T-helper 1 cell (primary cell): Measurements from ENCODE around the gene PLIN5.

Experiments used
- DNase-seq, 5 donors: peaks; one replicate each; pipeline ENCODE4 v3.0.0-alpha.2; 2012 to 2020

PLIN5 gene

DNA sequence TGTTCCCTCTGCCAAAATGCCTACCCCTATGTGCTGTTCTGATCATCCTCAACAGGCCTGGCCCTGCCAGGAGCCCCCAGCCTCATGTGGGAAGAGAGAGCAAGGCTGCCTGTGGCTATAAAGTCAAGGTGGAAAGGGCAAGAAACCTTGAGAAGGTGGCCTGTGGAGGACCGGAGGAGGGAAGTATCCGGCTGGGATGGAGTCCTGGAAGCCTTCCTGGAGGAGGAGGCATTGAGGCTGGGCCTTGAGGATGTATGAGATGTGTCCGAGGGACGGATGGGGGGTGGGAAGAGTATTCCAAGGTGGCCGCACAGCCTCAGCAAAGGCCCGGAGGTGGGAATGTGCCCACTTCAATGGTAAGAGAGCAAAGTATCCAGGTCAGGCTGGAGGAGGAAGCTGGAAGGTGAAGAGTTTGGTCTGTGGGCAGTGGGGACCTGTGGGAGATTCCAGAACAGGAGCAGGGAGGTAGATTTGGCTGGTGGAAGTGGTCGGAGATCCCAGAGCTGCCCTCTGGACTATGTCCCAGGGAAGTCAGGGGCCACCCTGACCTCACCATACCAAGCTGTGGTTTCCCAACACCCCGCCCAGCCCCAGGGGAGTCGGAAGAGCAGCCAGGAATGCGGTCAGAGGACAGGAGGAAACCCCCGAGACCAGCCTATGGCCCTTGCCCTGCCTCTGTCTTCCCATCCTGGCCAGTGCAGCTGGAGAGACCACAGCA lies 13.7 kb downstream of the PLIN5 start:
- DNase-seq = no peak

DNA sequence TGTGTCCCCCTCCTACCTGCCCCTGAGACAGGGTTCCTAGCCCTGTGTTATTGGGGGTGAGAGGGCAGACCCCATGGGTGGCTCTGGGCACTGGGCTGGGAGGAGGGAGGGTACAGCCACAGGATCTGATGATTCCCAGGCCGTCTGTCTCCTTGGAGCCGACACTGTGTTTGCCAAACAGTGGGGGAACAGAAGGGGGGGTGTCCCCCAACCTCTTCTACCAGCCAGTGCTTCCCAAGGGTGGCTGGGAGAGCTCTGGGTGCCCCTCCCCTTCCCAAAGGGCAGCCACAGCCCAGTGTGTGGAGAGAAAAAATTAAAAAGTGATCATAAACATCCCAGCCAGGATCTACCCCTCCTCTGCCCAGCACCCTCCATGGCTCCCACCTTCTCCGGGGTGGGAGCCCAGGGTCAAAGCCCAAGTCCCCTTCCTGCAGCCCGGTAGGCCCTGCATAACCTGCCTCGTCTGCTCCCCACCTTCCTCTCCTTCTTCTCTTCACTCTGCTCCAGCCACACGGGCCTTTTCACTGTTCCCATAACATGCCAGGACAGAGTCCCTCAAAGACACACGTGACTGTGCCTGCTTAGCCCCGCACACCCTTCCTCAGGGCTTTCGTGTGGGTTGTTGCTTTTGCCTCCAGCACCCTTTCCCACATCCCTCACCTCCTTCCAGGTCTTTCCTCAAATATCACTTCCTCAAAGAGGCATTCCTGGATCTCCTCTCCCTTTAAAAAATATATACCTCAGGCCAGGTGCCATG lies 15.3 kb downstream of the PLIN5 start:
- no peak for DNase-seq

DNA sequence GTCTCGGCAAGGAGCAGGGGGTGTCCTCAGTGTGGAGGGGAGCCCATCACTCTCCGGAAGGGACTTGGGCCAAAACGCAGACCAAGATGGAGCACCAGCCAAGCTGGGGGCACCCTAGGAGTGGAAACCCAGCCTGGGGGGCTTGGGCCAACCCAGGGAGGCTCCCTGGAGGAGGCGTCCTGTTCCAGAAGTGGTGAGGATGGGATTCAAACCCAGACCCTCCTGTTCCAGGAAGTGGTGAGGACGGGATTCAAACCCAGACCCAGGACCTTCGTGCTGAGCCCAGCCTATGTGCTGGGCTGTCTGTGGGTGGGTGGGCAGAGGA lies 15.9 kb downstream of the PLIN5 start:
- no peak for DNase-seq

DNA sequence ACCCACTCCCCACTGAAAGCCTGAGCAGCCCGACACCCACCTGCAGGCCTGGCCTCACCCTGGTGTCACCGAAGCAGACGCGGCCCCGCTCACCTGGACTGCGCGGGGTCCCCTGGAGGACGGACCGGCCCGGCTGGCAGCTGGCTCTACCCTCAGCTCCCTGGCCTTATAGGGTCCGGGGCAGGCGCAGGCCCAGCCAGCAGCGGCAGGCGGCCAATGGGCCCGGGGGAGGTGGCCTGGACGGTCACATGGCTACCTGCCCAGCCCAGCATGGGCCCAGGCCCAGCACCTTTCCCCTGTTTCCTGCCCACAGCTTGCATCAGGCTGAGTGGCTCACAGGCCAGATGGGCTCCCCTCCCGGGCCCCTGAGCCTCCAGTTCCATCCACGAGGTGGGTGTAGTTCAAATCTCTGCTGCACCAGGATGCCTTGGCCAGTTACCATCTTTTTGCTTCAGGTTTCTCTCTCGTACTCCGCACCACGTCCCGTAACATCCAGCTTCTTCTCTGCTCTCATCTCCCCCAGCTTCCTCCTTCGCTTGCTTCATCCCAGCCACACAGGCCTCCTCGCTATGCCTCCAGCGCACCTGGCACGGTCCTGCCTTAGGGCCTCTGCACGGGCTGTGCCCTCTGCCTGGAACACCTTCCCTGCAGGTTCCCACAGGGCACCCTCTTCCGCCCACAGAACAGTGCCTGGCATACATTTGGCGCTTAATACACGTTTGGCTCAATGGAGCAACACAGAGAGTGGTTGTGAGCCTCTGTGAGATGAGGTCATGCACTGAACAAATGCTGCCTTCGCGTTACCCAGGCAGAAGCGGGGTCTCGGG lies 16.5 kb downstream of the PLIN5 start, which contains the start of gene PLIN4:
Gene PLIN4 (minus strand): TSS at position 142 of the 827 bp plus-strand sequence. CDS start 214 bp downstream, outside the sequence.
- DNase-seq = no peak

DNA sequence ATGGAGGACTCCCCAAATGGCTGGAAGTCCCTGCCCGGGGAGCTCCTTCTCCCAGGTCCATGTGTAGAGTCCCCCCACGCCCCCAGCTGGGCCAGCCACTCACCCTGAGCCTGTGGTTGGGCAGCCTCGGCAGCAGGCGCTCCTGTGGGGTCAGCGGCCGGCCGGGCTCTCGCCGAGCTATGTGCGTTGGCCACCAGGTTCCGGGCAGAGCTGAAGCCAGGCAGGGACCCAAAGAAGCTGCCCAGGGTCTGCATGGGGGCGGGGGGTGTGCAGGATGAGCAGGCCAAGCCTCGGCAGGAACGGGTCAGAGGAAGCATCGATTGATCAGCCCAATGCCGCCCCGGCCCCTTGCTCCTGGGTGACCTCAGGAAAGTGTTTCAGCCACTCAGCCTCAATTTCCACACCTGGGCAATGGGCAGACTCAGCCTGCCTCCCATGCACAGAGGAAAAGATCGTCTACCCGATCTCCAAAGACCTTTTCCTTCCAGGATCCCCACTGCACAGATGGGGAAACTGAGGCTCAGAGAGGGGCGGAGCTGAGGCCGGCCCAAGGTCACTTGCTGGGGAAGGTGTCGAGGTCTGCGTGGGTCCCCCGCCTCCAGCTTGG lies 17.5 kb downstream of the PLIN5 start:
- DNase-seq = no peak

DNA sequence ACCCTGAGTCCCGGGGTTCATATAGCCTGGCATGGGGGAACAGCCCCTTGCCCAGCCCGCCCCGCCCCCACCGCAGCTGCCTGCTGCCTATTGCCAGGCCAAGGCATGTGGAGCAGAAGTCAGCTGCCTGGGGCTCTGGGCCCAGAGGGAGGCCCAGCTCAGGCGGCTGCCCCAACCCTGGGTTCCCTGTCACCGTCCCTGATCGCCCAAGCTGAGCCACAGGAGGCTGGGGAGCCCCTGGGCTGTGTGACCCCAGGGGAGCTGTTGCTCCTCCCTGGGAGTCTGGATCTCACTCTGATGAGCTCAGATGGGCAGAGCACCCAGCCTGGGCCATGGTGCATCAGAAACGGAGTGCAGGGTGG lies 18.1 kb downstream of the PLIN5 start:
- DNase-seq = no peak

DNA sequence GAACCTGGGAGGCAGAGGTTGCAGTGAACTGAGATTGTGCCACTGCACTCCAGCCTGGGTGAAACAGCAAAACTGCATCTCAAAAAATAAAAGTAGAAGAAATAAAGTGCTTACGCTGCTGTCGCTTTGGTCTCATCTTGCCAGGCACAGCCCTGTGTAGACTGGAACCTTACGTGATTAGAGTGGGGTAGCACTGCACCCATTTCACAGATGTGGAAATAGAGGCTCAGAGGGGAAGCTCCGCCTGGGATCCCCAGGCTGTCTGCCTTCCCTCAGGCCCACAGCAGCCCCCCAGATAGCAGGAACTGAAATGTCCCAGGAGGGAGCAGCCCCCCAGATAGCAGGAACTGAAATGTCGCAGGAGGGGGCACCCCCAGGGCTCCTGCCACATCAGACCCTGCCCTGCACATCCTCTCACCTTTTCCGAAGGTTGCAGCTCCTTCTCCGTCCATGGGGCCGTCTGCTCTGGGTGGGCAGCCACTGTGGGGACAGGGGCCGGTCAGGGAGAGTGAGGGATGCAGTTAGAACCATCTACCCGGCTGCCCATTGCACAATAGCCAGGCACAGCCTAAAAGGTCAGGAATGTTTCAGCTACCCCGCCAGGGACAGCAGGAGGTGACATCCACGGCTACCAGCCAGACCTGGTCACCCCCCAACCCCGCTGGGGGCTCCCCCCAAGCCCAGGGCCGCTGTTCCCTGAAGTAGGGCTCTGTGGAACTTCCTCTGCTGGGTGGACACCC lies 18.7 kb downstream of the PLIN5 start:
- DNase-seq = no peak

DNA sequence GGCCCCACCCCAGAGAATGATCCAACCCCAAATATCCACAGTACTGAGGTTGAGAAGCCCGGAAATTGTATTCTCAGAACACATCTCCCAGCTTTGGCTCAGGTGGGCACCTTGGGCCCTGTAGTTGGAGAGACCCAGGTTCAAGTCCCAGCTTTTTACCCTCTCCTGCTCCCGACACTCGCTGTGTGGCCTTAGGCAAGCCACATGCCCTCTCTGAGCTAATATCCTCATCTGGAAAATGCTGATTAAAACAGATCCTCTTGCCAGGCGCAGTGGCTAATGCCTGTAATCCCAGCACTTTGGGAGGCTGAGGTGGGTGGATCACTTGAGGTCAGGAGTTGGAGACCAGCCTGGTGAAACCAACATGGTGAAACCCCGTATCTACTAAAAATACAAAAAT lies 19.3 kb downstream of the PLIN5 start:
- DNase-seq = no peak

DNA sequence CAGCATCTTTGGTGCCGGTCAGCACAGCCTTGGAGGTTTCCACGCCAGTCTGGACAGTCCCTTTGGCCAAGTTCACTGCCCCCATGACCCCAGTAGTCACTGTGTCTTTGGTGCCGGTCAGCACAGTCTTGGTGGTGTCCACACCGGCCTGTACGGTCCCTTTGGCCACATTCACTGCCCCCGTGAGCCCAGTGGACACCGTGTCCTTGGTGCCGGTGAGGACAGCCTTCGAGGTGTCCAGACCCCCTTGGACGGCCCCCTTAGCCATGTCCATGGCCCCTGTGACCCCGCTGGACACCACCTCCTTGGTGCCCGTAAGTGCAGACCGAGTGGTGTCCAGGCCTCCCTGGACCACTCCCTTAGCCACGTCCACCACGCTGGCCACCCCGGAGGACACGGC lies 21.8 kb downstream of the PLIN5 start:
- DNase-seq = no peak

DNA sequence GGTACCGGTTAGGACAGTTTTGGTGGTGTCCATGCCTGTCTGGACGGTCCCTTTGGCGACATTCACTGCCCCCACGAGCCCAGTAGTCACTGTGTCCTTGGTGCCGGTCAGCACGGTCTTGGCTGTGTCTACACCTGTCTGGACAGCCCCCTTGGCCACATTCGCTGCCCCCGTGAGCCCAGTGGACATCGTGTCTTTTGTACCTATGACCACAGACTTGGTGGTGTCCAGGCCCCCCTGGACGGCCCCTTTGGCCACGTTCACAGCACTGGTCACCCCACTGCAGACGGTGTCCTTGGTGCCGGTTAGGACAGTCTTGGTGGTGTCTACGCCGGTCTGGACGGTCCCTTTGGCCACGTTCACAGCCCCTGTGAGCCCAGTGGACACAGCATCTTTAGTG lies 23.0 kb downstream of the PLIN5 start:
- no peak for DNase-seq

DNA sequence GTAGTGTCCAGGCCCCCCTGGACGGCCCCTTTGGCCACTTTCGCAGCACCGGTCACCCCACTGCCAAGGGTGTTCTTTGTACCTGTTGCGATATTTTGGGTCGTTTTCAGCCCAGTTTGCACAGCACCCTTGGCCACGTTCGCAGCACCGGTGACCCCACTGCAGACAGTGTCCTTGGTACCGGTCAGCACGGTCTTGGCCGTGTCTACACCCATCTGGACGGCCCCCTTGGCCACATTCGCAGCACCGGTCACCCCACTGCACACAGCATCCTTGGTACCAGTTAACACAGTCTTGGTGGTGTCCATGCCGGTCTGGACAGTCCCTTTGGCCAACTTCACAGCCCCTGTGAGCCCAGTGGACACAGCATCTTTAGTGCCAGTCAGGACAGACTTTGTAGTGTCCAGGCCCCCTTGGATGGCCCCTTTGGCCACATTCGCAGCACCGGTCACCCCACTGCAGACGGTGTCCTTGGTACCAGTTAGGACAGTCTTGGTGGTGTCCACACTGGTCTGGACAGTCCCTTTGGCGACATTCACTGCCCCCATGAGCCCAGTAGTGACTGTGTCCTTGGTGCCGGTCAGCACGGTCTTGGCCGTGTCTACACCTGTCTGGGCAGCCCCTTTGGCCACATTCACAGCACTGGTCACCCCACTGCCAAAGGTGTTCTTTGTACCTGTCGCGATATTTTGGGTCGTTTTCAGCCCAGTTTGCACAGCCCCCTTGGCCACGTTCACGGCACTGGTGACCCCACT lies 23.5 kb downstream of the PLIN5 start:
- no peak for DNase-seq

DNA sequence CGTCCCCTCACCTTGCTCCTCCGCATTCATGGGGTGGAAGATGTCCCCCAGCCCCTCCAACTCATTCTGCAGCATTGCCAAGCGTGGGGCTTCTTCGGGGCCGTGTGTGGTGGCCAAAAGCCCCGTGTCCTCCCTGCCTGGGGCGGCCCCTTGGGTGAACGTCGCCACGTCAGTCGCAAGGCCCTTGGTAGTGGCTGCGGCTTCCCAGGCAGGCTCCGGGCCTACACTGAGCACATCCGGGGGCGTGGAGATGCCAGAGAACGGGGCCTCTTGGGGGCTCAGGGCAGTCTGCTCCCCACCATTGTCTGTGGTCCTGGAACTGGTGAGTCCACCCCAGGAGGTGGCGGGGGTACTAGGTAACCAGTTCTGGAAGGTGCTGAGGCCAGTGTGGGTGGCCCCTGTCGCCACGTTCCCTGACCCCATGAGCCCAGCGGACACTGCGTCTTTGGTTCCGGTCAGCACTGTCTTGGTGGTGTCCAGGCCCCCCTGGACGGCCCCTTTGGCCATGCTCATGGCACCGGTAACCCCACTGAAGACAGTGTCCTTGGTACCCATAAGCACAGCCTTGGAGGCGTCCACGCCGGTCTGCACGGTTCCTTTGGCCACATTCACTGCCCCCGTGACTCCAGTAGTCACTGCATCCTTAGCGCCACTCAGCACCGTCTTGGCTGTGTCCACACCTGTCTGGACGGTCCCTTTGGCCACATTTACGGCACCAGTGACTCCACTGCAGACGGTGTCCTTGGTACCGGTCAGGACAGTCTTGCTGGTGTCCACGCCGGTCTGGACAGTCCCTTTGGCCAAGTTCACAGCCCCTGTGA lies 24.4 kb downstream of the PLIN5 start:
- DNase-seq = no peak

DNA sequence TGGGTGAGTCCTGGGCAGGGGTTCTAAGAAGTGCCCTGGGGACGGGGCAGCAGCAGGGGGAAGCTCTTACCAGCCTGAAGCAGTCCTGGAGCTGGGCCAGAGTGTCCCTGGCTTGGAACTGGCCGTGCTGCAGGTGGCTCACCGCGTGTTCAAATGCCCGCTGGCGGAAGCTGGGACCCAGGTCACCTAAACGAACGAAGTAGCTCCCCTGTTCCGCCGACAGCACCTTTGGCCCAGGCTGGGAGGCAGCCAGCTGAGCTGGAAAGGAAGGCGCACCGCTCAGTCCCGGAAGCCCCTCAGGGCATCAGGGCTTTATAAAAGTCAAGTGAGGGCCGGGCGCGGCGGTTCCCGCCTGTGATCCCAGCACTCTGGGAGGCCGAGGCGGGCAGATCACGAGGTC lies 26.3 kb downstream of the PLIN5 start:
- no peak for DNase-seq

DNA sequence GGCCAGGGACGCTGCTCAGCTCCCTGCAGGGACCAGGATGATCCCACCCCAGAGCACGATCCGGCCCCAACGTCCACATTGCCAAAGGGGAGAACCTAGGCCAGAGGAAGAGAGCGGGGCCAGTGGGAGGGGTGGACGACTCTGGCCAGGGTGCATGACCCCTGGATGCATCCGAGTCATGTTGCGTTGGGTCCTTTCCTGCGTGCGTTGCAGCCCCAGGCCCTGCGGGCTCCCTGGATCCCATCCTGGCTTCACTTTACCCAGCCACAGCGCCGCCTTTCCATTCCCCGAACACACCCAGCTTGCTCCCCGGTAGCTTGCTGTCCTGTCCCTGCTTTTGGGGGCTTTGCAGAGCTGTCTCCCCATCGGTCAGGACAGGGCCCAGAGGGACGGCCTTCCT lies 27.2 kb downstream of the PLIN5 start:
- DNase-seq = no peak

DNA sequence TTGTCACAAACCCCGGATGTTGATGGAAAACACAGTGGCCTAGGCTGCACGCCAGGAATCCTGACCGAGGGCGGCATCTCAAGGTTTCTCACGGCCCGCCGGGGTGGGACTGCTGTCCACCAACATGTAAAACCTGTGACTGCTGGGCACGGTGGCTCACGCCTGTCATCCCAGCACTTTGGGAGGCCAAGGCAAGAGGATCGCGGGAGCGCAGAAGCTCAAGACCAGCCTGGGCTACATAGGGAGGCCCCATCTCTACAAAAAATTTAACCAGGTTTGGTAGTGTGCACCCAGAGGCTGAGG lies 27.9 kb downstream of the PLIN5 start:
- DNase-seq = no peak

DNA sequence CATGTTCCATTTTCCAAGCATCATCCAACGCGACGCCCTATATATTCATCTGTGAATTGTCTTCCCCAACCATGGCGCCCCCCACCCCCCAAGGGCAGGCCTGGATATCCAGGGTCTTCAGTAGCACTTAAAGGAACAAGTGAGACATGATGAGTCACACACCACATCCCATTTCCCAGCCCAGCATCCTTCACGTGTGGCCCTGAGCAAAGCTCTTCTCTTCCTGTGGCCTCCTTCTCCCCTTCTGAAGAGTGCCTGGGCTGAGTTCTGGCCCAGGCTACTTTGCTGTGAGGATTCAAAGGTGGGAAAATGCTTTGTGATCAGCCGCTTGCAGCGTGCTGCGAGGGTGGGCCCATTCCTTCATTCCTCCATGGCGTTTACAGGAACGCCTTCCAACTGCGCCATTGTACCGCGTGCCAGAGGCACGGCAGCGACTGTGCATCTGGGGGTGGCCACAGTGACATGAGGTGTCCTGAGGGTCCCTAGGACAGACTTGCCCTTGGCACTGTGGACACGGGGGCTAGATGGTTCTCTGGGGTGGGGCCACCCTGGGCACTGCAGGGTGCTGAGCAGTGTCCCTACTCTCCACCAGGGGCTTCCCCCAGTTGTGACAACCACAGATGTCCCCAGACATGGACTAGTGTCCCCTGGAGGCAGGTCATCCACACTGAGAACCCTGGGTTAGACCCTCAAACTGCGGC lies 28.4 kb downstream of the PLIN5 start:
- no peak for DNase-seq

DNA sequence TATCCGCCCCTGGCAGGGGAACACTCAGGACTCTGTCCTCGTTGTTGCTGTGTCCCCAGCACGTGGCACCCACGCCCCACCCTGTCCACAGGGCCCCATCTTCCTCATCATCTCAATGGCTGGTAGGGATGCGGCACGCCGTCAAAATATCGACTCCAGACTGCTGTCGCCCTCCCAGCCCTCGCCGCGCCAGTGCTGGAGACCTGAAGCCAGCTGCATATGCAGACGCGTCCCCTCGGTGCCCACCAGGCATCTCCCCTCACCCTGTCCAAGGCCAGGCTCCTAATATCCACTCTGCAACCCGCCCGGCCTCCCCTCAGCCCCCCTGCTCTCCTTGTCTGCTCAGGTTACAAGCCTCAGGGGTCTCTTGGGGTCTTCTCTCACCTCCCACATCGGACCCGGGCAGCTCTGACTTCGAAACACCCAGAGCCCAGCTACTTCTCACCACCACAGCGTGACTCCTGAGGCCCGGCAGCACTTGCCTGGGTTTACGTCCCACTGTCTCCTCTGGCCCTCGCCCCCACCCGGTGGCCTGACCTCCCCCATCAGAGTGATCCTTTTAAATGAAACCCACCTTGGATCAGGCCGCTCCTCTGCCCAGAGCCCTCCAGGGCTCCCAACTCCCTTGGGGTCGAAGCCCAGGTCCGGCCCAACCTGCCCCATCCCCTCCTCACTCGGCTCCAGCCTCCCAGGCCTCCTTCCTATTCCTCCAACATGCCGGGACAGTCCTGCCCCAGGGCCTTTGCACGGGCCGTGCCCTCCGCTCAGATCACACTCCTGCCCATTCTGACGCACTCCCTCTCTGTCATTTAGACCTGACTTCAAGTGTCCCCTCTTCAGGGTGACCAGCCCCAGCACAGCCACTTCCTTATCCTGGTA lies 29.2 kb downstream of the PLIN5 start:
- DNase-seq = no peak

DNA sequence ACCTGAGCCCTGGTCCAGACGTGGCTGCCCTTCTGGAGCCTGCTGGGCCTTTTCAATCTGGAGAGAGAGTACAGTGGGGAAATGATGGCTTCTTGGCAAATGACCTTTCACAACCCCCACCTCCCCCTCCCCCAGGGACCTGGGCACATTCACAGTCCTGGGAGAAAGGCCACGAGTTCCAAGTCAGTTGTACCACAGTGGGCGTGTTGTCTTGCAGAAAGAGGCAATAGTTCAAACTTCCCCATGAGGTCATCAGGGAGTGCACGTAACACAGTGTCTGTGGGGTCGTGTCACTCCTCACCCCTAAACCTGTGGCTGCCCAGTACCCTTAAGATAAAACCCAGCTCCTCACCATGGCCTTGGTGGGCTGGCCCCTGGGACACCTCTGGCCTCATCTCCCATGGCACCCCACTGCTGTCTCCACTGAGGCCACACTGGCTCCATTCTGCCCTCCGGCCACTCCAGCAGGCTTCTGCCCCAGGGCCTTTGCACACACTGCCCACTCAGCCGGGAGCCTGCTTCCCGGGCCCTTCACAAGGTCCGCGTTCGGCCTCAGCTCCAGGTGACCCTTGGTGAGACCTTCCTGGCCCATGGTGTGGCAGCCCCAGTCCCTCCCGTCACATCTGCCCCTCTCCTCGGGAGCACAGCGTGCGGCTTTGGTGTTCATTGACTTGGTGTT lies 30.0 kb downstream of the PLIN5 start:
- no peak for DNase-seq

DNA sequence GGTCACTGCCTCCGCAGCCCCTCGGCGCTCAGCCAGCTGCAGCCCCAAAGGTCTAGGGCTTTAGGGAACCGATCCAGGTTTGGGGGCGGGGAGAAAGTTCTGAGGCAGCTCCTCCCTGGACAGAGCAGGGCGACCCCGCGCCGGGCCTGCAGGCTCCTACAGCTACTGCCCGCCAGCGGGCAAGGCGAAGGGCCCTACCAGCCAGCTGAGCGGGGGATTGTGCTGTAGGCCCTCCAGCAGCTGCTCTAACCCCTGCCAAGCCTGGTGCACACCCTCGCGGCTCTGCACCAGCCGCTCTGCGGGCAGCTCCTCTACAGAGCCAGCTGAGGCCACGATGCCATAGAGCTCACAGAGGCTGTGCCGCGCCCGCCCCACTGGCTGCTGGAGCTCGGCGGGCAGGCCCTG lies 30.7 kb downstream of the PLIN5 start:
- DNase-seq = no peak
